GM18909 (cell line): ENCODE measurements around the gene SERPINB13.
"Not testable (repeated sequence)": the region's sequence is repeated elsewhere in the genome, so short reads cannot be mapped to it uniquely, and the experiment has no call there.

Experiments
- ATAC-seq: cut with Tn5 transposase; IDR thresholded peaks from one replicate; pipeline ENCODE4 v1.9.1; 2021; ENCODE audit warnings: mild to moderate bottlenecking; ENCODE audit not compliant: unreplicated experiment, poor library complexity

The SERPINB13 gene

DNA sequence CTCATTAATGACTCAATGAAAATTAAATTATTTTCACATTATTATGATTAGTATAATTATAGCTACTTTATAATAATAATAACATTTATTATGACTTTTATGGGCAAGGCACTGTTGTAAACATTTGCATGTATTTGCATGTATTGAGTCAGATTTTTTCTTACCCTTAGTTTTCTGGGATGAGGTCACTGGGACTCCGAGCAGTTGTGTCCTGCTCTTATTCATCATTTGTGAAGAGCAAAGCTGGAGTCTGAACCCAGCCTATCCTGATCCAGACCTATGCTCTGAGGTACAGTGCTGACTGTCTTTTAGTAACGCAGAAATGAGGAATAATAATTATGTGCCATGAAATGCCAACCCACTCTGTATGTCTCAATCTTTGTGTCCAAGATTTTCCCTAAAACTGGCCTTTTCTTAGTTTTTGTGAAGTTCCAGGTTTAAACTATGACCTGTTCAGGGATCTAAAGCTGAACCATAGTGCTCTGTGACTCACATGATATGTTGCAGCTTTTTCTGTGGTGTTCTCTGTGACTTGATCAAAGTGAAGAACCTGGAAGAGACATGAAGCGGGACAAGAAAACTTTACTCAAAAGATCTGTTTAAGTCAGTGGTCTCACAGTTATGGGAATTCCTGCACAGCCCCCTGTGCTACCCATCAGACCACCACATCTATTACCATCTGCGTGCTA lies 55.7 kb downstream of the SERPINB13 start:
- not testable (repeated sequence) for ATAC-seq

DNA sequence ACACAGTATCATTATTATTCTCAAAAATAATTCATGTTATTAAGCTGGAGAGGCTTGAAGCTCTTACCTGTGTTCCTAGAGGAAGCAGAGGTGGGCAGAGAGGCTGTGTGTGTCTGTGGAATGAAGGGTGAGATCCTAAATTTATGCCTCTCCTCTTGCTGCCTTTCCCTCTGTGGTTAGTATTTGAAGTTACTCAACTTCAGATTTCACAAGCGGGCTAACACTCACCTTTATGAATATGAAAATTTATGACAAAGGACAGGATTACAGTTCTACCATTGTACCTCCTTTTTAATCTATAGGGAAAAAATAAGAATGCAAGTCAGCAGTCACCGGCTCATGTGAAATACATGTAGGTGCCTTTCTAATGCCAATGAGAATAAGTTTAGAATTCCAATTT lies 57.0 kb downstream of the SERPINB13 start, which contains the start of gene SERPINB4:
TSS of gene SERPINB4 (minus strand) at position 115 of the 400 bp plus-strand sequence. CDS start 679 bp downstream, outside the sequence.
- not testable (repeated sequence) for ATAC-seq

DNA sequence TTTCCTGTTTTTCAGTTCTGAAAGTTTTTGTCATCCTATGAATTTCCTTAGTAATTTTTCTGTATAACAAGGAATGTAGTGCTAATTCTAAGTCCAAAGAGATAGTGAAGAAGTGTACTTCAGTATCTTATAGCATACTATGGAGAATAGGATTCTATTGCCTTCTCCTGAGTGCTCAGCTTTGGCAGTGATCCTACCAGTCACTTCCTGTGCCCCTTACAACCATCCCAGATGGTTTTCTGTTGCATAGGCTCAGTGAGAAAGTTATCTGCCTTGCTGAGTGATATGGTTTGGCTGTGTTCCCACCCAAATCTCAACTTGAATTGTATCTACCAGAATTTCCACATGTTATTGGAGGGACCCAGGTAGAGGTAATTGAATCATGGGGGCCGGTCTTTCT lies 57.6 kb downstream of the SERPINB13 start:
- ATAC-seq, result not testable (repeated sequence)

DNA sequence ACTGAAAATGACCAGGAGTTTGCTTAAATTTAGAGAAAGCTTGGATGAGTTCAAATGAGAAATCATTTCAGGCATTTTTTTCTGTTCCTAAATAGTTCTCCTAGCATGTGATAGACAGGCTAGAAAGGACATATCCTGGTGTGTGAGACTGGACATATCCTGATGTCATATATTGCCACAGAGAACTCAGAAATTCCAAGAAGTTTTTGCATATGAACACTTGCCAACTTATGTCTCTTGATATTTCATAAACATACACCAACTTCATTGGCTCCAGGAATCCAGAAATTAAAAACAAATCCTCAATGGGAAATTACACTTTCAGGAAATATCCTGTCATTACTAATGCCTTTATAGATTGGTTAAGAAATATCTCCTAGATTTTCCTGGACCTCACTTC lies 59.8 kb downstream of the SERPINB13 start:
- ATAC-seq, result no peak

DNA sequence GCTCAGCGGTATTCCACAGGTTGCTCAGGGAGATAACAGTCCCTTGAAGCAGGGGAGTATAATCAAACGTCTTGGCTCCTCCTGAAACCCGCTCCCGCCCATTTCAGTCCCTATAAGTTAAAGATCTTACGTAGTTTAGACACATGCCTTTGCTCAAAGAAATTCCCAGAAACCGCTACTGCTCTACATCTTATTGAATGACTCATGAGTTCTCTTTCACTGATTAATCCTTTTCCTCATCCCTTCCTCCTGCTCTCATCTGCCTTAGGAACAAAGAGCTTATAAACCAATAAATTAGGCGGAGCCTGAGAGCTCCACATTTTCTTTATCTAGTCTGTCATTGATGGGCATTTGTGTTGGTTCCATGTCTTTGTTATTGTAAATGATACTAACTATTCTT lies 61.1 kb downstream of the SERPINB13 start:
- ATAC-seq, result no peak
